HG03280 (cell line): ENCODE results near the gene OSBPL6.
"Not testable (repeated sequence)": the region's sequence is repeated elsewhere in the genome, so short reads cannot be mapped to it uniquely, and the experiment has no call there.

Experiments used
- ATAC-seq: cut with Tn5 transposase; IDR thresholded peaks from one replicate; pipeline ENCODE4 v1.9.1; 2021; ENCODE audit warnings: mild to moderate bottlenecking, moderate library complexity; ENCODE audit not compliant: unreplicated experiment

Gene OSBPL6

DNA sequence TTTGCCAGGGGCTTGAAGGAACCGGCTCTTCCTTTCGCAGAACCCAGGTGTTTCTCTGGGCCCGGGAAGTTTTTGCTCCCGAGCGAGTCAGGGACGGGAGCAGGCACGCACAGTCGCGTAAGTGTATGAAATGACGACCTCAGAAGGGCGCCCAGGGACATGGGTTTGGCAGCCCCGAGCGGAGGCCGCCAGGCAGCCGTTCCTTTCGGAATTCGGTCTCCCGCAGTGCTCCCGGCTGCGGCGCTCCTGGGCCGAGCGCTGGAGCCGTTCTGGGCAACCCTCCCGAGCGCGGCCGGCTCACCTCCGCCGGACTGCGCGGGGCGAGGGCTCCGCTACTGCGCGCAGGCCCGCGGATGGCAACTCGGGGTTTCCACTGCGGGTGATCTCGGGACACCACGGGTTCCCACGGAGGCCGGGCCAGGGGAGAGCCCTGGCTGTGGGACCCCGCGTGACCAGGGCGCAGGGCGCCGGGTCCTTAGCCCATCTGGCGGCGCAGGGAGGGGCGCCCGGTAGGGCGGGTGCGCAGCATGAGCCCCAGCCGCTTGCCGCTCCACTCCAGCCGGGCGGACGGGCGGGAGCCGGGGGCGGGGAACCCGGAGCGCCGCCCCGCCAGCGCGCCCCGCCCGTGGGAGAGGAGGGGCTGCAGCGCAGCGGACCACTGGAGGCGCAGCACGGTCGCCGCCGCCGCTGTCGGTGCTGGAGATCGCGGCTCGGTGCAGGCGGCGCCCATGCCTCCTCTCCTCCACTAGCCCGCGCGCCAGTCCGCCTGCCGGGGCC, at the start of gene OSBPL6:
OSBPL6 (plus strand) TSS at position 690 of the 777 bp plus-strand sequence. CDS start 111,673 bp downstream, outside the sequence.
- peak; percentile 95 for ATAC-seq

DNA sequence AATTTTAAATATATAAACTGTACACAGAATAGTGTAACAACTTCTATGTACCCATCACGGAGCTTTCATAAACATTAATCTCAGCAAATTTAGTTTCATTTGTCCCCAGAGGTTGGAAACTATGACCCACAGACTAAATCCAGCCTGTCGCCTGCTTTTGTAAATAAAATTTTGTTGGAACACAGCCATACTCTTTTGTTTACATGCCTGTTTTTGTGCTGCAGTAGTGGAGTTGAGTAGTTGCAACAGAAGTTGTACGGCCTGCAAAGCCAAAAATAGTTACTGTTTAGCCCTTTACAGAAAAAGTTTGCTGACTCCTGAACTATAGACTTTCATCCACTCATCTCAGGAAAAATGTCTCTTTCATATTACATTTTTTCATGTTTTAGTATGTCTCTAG, 42.3 kb upstream of the OSBPL6 start:
- no peak for ATAC-seq

DNA sequence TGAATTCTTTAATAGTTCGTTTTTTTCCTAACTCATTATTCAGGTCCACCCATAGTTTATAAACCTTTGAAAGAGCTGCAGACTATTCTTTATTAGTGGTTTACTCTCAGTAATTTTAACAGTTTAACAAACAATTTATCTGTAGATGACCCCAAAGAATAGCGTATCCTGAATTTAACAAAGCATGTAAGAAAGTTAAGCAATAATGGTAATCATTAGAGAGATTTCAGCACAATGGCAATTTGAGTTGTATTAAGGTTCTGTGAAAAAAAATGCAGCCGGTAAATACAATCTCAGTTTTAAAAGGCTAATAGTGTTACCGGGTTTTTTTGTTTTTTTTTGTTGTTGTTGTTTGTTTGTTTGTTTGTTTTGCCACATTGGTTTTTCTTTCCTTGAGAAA, 41.8 kb upstream of the OSBPL6 start:
- ATAC-seq = no peak

DNA sequence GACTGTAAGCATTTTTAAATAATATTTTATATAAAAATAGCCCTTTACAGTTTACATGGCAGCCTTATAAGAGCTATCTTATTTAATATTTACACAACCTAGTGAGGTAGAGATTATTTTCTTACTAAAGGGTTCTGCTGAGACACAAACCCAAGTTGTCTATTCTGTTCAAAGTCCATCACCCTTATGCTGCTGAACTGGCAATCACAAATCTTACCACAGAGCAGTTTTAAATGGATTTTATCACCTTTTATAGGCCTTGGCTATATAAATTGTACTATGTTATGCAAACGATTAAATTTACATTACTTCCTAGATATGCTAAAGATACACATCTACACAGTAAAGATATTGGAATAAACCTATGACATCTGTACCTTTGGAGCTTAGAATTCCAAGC, 41.3 kb upstream of the OSBPL6 start:
- no peak for ATAC-seq

GRCh38 chr2:178153878-178154277, 40.4 kb upstream of the OSBPL6 start:
- ATAC-seq = not testable (repeated sequence)

GRCh38 chr2:178155524-178155923, 38.8 kb upstream of the OSBPL6 start:
- ATAC-seq = no peak

GRCh38 chr2:178157574-178157973, 36.7 kb upstream of the OSBPL6 start:
- ATAC-seq = no peak

DNA sequence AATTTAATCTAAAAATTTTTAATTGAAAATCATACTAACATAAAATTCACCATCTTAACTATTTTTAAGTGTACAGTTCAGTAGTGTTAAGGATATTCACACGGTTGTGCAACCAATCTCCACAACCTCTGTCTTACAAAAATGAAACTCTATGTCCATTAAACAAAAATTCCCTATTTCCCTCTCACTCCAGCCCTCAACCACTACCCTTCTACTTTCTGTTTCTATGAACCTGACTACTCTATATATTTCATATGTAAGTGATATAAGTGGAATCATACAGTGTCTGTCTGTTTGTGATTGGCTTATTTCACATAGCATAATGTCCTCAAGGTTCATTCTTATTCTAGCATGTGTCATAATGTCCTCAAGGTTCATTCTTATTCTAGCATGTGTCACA, 34.3 kb upstream of the OSBPL6 start:
- ATAC-seq = no peak

DNA sequence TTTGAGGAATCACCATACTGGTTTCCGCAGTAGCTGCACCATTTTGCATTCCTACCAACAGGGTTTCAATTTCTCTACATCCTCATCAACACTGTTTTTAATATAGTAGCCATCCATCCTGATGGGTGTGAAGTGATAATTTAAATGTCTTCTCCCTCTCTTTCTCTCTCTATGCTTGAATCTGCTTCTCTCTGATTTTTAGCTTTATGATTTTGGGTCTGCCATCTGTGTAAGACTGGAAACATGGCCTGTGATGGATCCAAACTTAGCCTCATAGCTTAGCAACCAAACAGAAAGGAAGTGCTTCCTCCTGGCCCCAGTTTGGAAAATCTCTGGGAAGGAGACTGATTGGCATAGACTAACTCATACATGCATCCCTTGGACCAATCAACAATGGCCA, 33.7 kb upstream of the OSBPL6 start:
- ATAC-seq = no peak

GRCh38 chr2:178163395-178163794, 30.9 kb upstream of the OSBPL6 start:
- ATAC-seq = no peak

GRCh38 chr2:178163911-178164310, 30.4 kb upstream of the OSBPL6 start:
- ATAC-seq = no peak

- ATAC-seq = no peak
These were observed 20.7 kb upstream of the OSBPL6 start for GRCh38 chr2:178173657-178174056.

- ATAC-seq = no peak
These were observed 17.1 kb upstream of the OSBPL6 start for GRCh38 chr2:178177066-178177679.

DNA sequence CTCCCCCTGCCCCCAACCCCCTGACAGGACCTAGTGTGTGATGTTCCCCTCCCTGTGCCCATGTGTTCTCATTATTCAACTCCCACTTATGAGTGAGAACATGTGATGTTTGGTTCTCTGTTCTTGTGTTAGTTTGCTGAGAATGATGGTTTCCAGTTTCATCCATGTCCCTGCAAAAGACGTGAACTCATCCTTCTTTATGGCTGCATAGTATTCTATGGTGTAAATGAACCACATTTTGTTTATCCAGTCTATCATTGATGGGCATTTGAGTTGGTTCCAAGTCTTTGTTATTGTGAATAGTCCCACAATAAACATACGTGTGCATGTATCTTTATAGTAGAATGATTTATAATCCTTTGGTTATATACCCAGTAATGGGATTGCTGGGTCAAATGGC, 13.7 kb upstream of the OSBPL6 start:
- not testable (repeated sequence) for ATAC-seq

DNA sequence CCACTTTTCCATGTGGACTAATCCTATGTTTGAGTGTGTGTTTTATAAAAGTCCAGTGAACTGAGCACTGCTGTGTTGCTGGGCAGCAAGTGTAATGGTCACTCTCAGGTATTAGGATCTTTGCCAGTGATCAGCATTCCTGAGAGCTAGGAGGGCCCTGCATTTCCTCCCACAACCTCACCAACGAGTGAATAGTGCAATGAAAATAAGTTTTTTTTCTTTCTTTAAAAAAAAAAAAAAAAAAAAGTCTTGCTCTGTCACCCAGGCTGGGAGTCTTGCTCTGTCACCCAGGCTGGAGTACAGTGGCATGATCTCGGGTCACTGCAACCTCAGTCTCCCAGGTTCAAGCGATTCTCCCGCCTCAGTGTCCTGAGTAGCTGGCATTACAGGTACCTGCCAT, 6.5 kb upstream of the OSBPL6 start:
- ATAC-seq = no peak

GRCh38 chr2:178188466-178188865, 5.8 kb upstream of the OSBPL6 start:
- ATAC-seq = no peak

DNA sequence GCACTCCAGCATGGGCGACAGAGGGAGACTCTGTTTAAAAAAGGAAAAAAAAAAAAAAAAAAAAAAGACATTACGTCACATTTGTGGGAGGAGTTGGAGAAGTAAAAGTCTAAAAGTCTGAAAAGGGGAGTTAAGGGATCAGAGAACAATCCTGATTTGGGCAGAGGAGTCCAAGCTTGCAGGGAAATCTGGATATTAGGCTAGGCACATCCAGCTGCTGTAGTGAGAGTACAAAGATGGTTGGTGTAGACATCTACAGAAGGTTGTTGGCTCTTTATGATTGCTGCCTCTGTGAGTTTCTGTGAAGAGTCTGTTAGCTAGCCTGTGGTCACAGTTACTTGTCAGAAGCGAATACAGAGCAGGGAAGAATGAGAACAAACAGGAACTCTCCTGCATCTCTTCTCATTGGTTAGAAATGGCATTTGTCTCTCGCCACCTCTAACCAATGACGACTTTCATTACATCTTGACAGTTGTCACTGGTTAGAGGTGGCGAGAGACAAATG, 3.3 kb upstream of the OSBPL6 start:
- no peak for ATAC-seq

DNA sequence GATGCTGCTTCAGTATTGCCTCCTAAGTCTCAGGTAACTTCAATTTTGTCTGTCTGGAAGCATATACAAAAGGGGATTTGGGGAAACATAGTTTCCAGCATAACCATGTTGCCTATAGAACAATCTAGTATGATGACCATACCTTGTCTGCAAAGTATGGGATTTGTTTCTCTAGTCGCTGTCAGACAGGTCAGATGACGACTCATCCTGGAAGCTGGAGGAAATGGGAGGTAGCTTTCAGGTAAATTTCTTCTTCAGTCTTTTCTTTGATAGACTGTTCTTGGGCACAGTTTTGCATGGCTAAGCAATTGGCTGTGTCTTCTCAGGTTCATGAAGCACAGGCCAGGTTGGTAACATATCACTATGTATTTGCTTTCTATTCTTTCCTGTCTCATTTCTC, 2.8 kb upstream of the OSBPL6 start:
- ATAC-seq = no peak

DNA sequence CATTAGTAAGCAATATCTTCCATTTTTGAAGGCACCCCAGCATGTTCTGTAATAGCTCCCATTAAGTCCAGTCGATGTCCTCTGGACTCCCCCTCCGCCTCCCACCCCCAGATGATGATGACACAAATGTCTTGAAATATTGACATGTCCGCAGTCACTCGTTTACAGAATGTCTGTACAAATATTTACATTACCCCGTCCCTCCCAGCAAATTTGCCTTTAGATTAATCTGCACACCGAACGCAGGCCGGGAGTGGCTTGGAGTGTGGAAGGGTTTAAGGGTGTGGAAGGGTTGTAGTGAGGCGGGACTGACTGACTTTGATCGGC, 853 bp upstream of the OSBPL6 start:
- no peak for ATAC-seq

DNA sequence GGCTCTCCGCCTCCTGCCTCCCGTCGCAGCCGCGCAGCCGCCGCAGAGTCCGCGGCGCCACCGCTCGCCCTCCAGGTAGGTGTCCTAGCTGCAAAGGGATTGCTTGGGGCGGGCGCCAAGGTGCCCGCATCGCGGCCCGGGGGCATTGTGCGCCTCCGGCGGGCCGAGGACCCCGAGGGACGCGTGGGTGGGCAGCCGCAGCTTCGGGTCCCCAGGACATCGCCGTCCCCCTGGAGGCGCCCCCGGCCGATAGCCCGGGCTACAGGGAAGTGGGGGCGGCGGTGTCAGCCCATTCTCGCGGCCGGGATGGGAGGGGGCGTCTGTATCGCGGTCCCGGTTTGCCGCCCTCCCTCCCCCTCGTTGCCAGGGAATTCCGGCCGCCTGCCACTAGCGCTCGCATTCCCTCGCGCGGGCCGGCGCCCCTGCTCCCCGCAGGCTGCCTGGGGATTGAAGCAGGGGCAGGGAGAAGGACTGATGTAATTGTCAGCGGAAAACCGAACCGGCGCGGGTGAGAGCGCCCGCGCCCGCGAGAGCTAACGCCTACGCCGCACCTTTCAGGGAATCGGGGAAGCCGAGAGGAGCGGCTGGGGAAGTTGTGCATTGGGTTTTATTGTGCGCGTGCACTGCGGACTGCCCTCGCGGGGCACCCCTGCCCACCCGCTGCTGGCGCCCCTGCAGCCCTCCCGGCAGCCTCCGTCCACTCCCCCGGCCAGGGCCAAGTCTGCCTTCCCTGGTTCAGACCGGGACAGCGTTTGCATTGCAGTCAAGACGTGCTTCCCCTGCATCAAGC, 483 bp downstream of the OSBPL6 start:
- peak; percentile 10 for ATAC-seq

DNA sequence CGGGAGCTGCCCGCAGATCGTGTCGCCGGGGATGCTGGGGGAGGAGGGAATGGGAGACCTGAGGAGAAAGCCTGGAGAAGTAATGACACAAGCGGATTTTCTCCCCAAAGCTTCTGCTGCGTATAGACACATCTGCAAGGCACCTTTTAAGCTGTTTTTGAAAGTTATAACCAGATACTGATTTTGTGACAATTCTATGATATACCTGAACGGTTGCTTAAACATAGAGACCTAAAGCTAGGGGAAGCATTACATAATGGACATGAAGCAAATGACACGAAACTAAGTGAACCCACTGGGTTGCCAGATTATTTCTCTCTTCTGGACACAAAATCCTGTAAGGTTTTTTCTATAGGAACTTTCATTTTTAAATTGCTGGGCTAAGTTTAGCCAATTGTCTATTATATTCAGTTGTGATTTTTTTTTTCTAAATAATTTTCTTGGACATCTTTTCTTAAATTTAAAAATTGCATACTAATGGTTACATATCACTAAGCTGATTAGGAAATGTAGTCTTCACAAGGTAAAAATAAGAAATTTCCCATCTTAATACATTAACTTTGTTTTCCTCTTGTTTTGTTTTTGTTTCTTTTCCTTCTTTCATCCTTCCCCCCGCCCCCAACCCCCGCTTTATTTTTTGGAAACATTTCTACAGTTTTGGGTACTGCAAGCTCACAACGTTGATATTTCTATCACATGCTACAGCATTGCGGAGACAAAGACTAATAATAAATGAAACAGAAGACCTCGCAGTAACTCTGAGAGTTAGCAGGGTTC, 1.3 kb downstream of the OSBPL6 start:
- no peak for ATAC-seq
